Esophagus (tissue), 2 donors: ENCODE data around the gene UBR2. TPM values are rescaled to one million over a fixed set of nuclear protein-coding genes. Genes with fewer than 3 reads are reported as not detected.

Source experiments
- H3K27ac ChIP-seq, 2 donors: one replicate each; pipeline ENCODE4 v1.5.1; 2013; ENCODE audit warnings: low read depth in 2 of 2, mild to moderate bottlenecking in 2 of 2, inconsistent platforms in 1 of 2, low read length in 1 of 2, moderate library complexity in 1 of 2
- H3K27me3 ChIP-seq, 2 donors: one replicate each; pipeline ENCODE4 v1.6.1; 2013; ENCODE audit warnings: low read length in 2 of 2, control low read depth in 1 of 2, mild to moderate bottlenecking in 1 of 2; ENCODE audit not compliant: insufficient read depth in 2 of 2, control insufficient read depth in 1 of 2
- H3K36me3 ChIP-seq, 2 donors: one replicate each; pipeline ENCODE4 v1.6.1; 2013; ENCODE audit warnings: low read length in 1 of 2; ENCODE audit not compliant: control insufficient read depth in 2 of 2, insufficient read depth in 2 of 2
- H3K4me1 ChIP-seq, 2 donors: one replicate each; pipeline ENCODE4 v1.6.1; 2013; ENCODE audit warnings: low read length in 1 of 2; ENCODE audit not compliant: control insufficient read depth in 2 of 2, insufficient read depth in 2 of 2
- H3K4me3 ChIP-seq, 2 donors: one replicate each; pipeline ENCODE4 v1.5.1; 2013; ENCODE audit warnings: low read length in 2 of 2, mild to moderate bottlenecking in 2 of 2, low read depth in 1 of 2, moderate library complexity in 1 of 2
- H3K9me3 ChIP-seq, 2 donors: one replicate each; pipeline ENCODE4 v1.6.1; 2013; ENCODE audit warnings: mild to moderate bottlenecking in 2 of 2, low read depth in 1 of 2, low read length in 1 of 2, moderate library complexity in 1 of 2; ENCODE audit not compliant: control insufficient read depth in 2 of 2, insufficient read depth in 1 of 2
- WGBS, 2 donors: extraction: QIAGEN DNeasy Blood & Tissue Kit; methylation state at CpG; one replicate each; pipeline ENCODE4 v1.1.7; 2013; 5-methylcytosine and 5-hydroxymethylcytosine counted together
- polyA plus RNA-seq, 2 donors: library from polyadenylated mRNA; stranded (reverse); fragments of 200-250 nt; gene quantifications; one replicate each; pipeline ENCODE4 v1.2.3, GENCODE V29; 2013
- donor health status: healthy with polysubstance abuse.
- donor health status: Bipolar disorder and iron deficiency.

The UBR2 gene
- polyA plus RNA-seq, 2 donors = 5.5 to 7.7 TPM

- 89 to 98% methylated on average over 1 of the region's 1 CpG for WGBS, 2 donors
Observed at GRCh38 chr6:42530296-42530695, 33.5 kb upstream of the UBR2 start.

GRCh38 chr6:42530751-42531150 lies 33.1 kb upstream of the UBR2 start:
- H3K4me1 ChIP-seq = no peaks in the 10 kb centered on the region
- WGBS, 2 donors = 64 to 73% methylated on average over 1 of the region's 1 CpG

More at GRCh38 chr6:42530296-42530695, 33.5 kb upstream of the UBR2 start:
- Histone ChIP-seq H3K4me3 (no peak overlapping the region), H3K27me3 (no peaks in the 10 kb centered on the region), H3K27ac (no peak overlapping the region), H3K36me3 (no peaks in the 10 kb centered on the region), H3K4me1 (no peaks in the 10 kb centered on the region), H3K9me3 (no peaks in the 10 kb centered on the region)

GRCh38 chr6:42532038-42532669 lies 31.7 kb upstream of the UBR2 start:
- Histone ChIP-seq H3K27me3 (no peaks in the 10 kb centered on the region), H3K27ac (no peak overlapping the region), H3K4me3 (no peak overlapping the region)

More at GRCh38 chr6:42530751-42531150, 33.1 kb upstream of the UBR2 start:
- Histone ChIP-seq H3K36me3 (no peaks in the 10 kb centered on the region), H3K9me3 (no peaks in the 10 kb centered on the region), H3K27me3 (no peaks in the 10 kb centered on the region), H3K27ac (no peak overlapping the region), H3K4me3 (no peak overlapping the region)

DNA sequence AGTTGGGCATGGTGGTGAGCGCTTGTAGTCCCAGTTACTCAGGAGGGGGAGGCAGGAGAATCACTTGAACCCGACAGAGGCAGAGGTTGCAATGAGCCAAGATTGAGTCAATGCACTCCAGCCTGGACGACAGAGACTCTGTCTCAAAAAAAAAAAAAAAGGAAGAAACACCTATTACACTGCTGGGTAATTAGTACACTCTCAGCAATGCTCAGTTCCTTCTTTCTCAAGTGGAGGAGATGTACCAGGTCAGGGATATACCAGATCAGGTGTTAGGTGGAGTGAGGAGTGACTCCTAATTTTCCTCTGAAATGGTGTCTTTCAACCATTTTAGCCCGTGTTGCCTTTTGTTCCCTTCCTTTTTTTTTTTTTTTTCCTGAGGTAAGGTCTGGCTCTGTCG lies 30.0 kb upstream of the UBR2 start:
- no peaks in the 10 kb centered on the region for H3K9me3 ChIP-seq
- H3K27me3 ChIP-seq = no peaks in the 10 kb centered on the region
- WGBS, 2 donors = 90% methylated on average over 5 of the region's 5 CpGs
- H3K36me3 ChIP-seq = no peaks in the 10 kb centered on the region
- no peaks in the 10 kb centered on the region for H3K4me1 ChIP-seq
- H3K4me3 ChIP-seq = no peak overlapping the region
- H3K27ac ChIP-seq = no peak overlapping the region

More at GRCh38 chr6:42532038-42532669, 31.7 kb upstream of the UBR2 start:
- Histone ChIP-seq H3K9me3 (no peaks in the 10 kb centered on the region), H3K36me3 (no peaks in the 10 kb centered on the region), H3K4me1 (no peaks in the 10 kb centered on the region)

GRCh38 chr6:42537536-42537935 lies 26.3 kb upstream of the UBR2 start:
- Histone ChIP-seq H3K9me3 (no peaks in the 10 kb centered on the region), H3K27me3 (no peaks in the 10 kb centered on the region), H3K4me1 (no peaks in the 10 kb centered on the region), H3K27ac (no peak overlapping the region), H3K36me3 (no peaks in the 10 kb centered on the region), H3K4me3 (no peak overlapping the region)
- WGBS, 2 donors = 96 to 98% methylated on average over 1 of the region's 1 CpG

- H3K36me3 ChIP-seq = no peaks in the 10 kb centered on the region
- H3K27me3 ChIP-seq = no peaks in the 10 kb centered on the region
- WGBS, 2 donors = 92 to 93% methylated on average over 1 of the region's 1 CpG
Observed at GRCh38 chr6:42539135-42539534, 24.7 kb upstream of the UBR2 start.

GRCh38 chr6:42545226-42545773 lies 18.5 kb upstream of the UBR2 start:
- no peak overlapping the region for H3K27ac ChIP-seq
- H3K27me3 ChIP-seq = no peaks in the 10 kb centered on the region
- WGBS, 2 donors = 95% methylated on average over 7 of the region's 7 CpGs
- H3K4me3 ChIP-seq = no peak overlapping the region
- no peaks in the 10 kb centered on the region for H3K4me1 ChIP-seq
- no peaks in the 10 kb centered on the region for H3K36me3 ChIP-seq
- no peaks in the 10 kb centered on the region for H3K9me3 ChIP-seq

More at GRCh38 chr6:42539135-42539534, 24.7 kb upstream of the UBR2 start:
- no peak overlapping the region for H3K27ac ChIP-seq
- no peaks in the 10 kb centered on the region for H3K4me1 ChIP-seq
- H3K4me3 ChIP-seq = no peak overlapping the region
- no peaks in the 10 kb centered on the region for H3K9me3 ChIP-seq

GRCh38 chr6:42547407-42548329 lies 16.2 kb upstream of the UBR2 start:
- 3 to 5% methylated on average over 26 to 27 of the region's 27 CpGs for WGBS, 2 donors
- no peaks in the 10 kb centered on the region for H3K9me3 ChIP-seq
- H3K36me3 ChIP-seq = no peaks in the 10 kb centered on the region
- no peaks in the 10 kb centered on the region for H3K27me3 ChIP-seq
- peak overlapping the region in 1 of 2 donors; percentile 44 for H3K27ac ChIP-seq
- H3K4me3 ChIP-seq = peak overlapping the region; percentile 21 to 40
- no peaks in the 10 kb centered on the region for H3K4me1 ChIP-seq

DNA sequence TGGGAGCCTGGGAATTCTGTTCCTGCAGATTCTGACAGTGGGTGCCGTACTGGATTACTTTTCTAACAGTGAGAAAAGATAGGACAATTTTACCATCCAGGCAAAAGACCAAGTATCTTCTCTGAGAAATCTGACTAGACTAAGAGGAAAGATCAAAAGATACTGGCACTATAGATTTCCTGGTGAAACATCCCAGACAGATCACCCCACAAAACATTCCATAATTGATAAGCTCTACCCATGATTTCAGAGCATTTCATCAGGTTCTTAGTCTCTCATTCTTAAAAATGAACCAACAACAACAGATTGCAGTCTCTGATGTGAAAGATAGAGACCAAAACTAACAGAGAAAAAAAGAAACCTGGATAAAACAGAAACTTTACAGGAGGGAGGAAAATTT lies 13.6 kb upstream of the UBR2 start:
- H3K27ac ChIP-seq = no peak overlapping the region
- H3K4me3 ChIP-seq = no peak overlapping the region
- H3K27me3 ChIP-seq = no peaks in the 10 kb centered on the region
- 79 to 88% methylated on average over 1 of the region's 1 CpG for WGBS, 2 donors
- H3K9me3 ChIP-seq = no peaks in the 10 kb centered on the region
- H3K36me3 ChIP-seq = no peaks in the 10 kb centered on the region
- H3K4me1 ChIP-seq = no peaks in the 10 kb centered on the region
